Activated T-cell treated with anti-CD3 and anti-CD28 coated beads, Interleukin-2, amount 50 U/mL, for 72 hours (primary cell): ENCODE data around the gene MBD6. TPM values are rescaled to one million over a fixed set of nuclear protein-coding genes. Genes with fewer than 3 reads are reported as not detected.

ENCODE experiments used
- ATAC-seq, 2 donors: fragments of 150-1000 bp; cut with Tn5 transposase; replicated peaks in 1 of 2; 2 replicates each; pipeline ENCODE4 v1.10.0; 2021; ENCODE audit warnings: moderate library complexity in 2 of 2, mild to moderate bottlenecking in 1 of 2
- DNase-seq, 2 donors: peaks; one replicate each; pipeline ENCODE4 v3.0.0; 2021 to 2022; ENCODE audit warnings: mixed read lengths in 1 of 2
- H3K27ac Mint-ChIP-seq: one replicate; pipeline ENCODE4 v1.8.0; 2022; ENCODE audit warnings: mild to moderate bottlenecking, moderate library complexity, mixed read lengths
- H3K27me3 Mint-ChIP-seq: one replicate; pipeline ENCODE4 v1.8.0; 2022; ENCODE audit warnings: low read depth, mixed read lengths
- H3K36me3 Mint-ChIP-seq, 2 donors: one replicate each; pipeline ENCODE4 v1.8.0; 2022; ENCODE audit warnings: mixed read lengths in 2 of 2, mild to moderate bottlenecking in 1 of 2; ENCODE audit not compliant: insufficient read depth in 2 of 2
- H3K4me1 Mint-ChIP-seq: one replicate; pipeline ENCODE4 v1.8.0; 2022; ENCODE audit warnings: low read depth, mixed read lengths
- H3K4me3 Mint-ChIP-seq, 2 donors: one replicate each; pipeline ENCODE4 v1.8.0; 2022; ENCODE audit warnings: mild to moderate bottlenecking in 2 of 2, mixed read lengths in 2 of 2, moderate library complexity in 2 of 2
- H3K9me3 Mint-ChIP-seq, 2 donors: one replicate each; pipeline ENCODE4 v1.8.0; 2022; ENCODE audit warnings: mixed read lengths in 2 of 2
- total RNA-seq, 2 donors: library from RNA; stranded (reverse); gene quantifications; one replicate each; pipeline ENCODE4 v1.2.3, GENCODE V29; 2022

MBD6 gene
- 100 to 1,000 TPM; 131 to 148 TPM for total RNA-seq

GRCh38 chr12:57522011-57522886, at the start of gene MBD6:
TSS of gene MBD6 (plus strand) at chr12:57522824. CDS start at chr12:57524304, 1,480 bp downstream.
- no peaks in the 10 kb centered on the region for H3K9me3 Mint-ChIP-seq
- H3K27ac Mint-ChIP-seq: peak within 1 kb of the TSS; percentile 99
- no peaks in the 10 kb centered on the region for H3K27me3 Mint-ChIP-seq
- ATAC-seq (peak; percentile 62 to 66), DNase-seq (peak; percentile 94 to 96)
- peak within 1 kb of the TSS; percentile 94 to 98 for H3K4me3 Mint-ChIP-seq
- H3K4me1 Mint-ChIP-seq: peaks cover 63% of the 10 kb centered on the region
- H3K36me3 Mint-ChIP-seq: peaks cover 14 to 32% of the 10 kb centered on the region in 2 donors

- Mint-ChIP-seq H3K36me3 (peaks cover 16 to 35% of the 10 kb centered on the region in 2 donors), H3K9me3 (no peaks in the 10 kb centered on the region), H3K4me1 (peaks cover 43% of the 10 kb centered on the region), H3K27ac (no peak overlapping the region), H3K4me3 (no peak overlapping the region), H3K27me3 (no peaks in the 10 kb centered on the region)
- ATAC-seq (no peak), DNase-seq (no peak)
Measured at GRCh38 chr12:57473392-57473791, 49.2 kb upstream of the MBD6 start.

- no peaks in the 10 kb centered on the region for H3K27me3 Mint-ChIP-seq
- ATAC-seq (no peak), DNase-seq (no peak)
- H3K27ac Mint-ChIP-seq: peak overlapping the region; percentile 26
- peaks cover 17 to 36% of the 10 kb centered on the region in 2 donors for H3K36me3 Mint-ChIP-seq
- H3K4me3 Mint-ChIP-seq: peak overlapping the region; percentile 55 to 71
- no peaks in the 10 kb centered on the region for H3K9me3 Mint-ChIP-seq
- peaks cover 48% of the 10 kb centered on the region for H3K4me1 Mint-ChIP-seq
Measured at GRCh38 chr12:57473886-57474285, 48.7 kb upstream of the MBD6 start.

GRCh38 chr12:57474430-57474829, 48.2 kb upstream of the MBD6 start:
- ATAC-seq (no peak), DNase-seq (no peak)
- Mint-ChIP-seq H3K36me3 (peaks cover 17 to 36% of the 10 kb centered on the region in 2 donors), H3K27me3 (no peaks in the 10 kb centered on the region), H3K27ac (peak overlapping the region; percentile 68), H3K4me1 (peaks cover 54% of the 10 kb centered on the region), H3K9me3 (no peaks in the 10 kb centered on the region), H3K4me3 (peak overlapping the region; percentile 55 to 71)

- Mint-ChIP-seq H3K4me1 (peaks cover 58% of the 10 kb centered on the region), H3K36me3 (peaks cover 17 to 36% of the 10 kb centered on the region in 2 donors), H3K27ac (peak overlapping the region; percentile 68), H3K4me3 (peak overlapping the region; percentile 55 to 71), H3K27me3 (no peaks in the 10 kb centered on the region), H3K9me3 (no peaks in the 10 kb centered on the region)
- no peak for ATAC-seq
- DNase-seq: no peak
Measured at GRCh38 chr12:57474862-57475261, 47.8 kb upstream of the MBD6 start.

GRCh38 chr12:57475271-57476161, 47.1 kb upstream of the MBD6 start:
- H3K4me3 Mint-ChIP-seq: peak overlapping the region; percentile 97 to 98
- peaks cover 65% of the 10 kb centered on the region for H3K4me1 Mint-ChIP-seq
- no peak overlapping the region for H3K27ac Mint-ChIP-seq
- H3K9me3 Mint-ChIP-seq: no peaks in the 10 kb centered on the region
- DNase-seq (no peak), ATAC-seq (no peak)
- H3K36me3 Mint-ChIP-seq: peaks cover 17 to 36% of the 10 kb centered on the region in 2 donors
- no peaks in the 10 kb centered on the region for H3K27me3 Mint-ChIP-seq

- H3K27me3 Mint-ChIP-seq: no peaks in the 10 kb centered on the region
- H3K4me3 Mint-ChIP-seq: peak overlapping the region; percentile 97 to 98
- peak overlapping the region; percentile 95 for H3K27ac Mint-ChIP-seq
- H3K36me3 Mint-ChIP-seq: peaks cover 17 to 34% of the 10 kb centered on the region in 2 donors
- H3K4me1 Mint-ChIP-seq: peaks cover 73% of the 10 kb centered on the region
- no peaks in the 10 kb centered on the region for H3K9me3 Mint-ChIP-seq
- ATAC-seq (peak; percentile 62 to 74), DNase-seq (peak; percentile 87 to 91)
Measured at GRCh38 chr12:57476162-57476992, 46.2 kb upstream of the MBD6 start.

- H3K9me3 Mint-ChIP-seq: no peaks in the 10 kb centered on the region
- DNase-seq: no peak
- H3K4me1 Mint-ChIP-seq: peaks cover 79% of the 10 kb centered on the region
- no peak for ATAC-seq
- H3K36me3 Mint-ChIP-seq: peaks cover 20 to 33% of the 10 kb centered on the region in 2 donors
- peak overlapping the region; percentile 97 to 98 for H3K4me3 Mint-ChIP-seq
- peak overlapping the region; percentile 95 for H3K27ac Mint-ChIP-seq
- H3K27me3 Mint-ChIP-seq: no peaks in the 10 kb centered on the region
Measured at GRCh38 chr12:57476993-57477709, 45.5 kb upstream of the MBD6 start.

GRCh38 chr12:57477710-57478681, 44.6 kb upstream of the MBD6 start:
- ATAC-seq (peak; percentile 50 to 58), DNase-seq (peak; percentile 56 to 57)
- H3K27ac Mint-ChIP-seq: peak overlapping the region; percentile 95
- no peaks in the 10 kb centered on the region for H3K9me3 Mint-ChIP-seq
- H3K4me3 Mint-ChIP-seq: peak overlapping the region; percentile 97 to 98
- H3K27me3 Mint-ChIP-seq: no peaks in the 10 kb centered on the region
- H3K36me3 Mint-ChIP-seq: peaks cover 20 to 29% of the 10 kb centered on the region in 2 donors
- peaks cover 72% of the 10 kb centered on the region for H3K4me1 Mint-ChIP-seq

GRCh38 chr12:57479043-57479375, 43.6 kb upstream of the MBD6 start:
- H3K27ac Mint-ChIP-seq: peak overlapping the region; percentile 95
- DNase-seq (no peak), ATAC-seq (no peak)
- peaks cover 68% of the 10 kb centered on the region for H3K4me1 Mint-ChIP-seq
- peak overlapping the region; percentile 97 to 98 for H3K4me3 Mint-ChIP-seq
- H3K9me3 Mint-ChIP-seq: no peaks in the 10 kb centered on the region
- no peaks in the 10 kb centered on the region for H3K27me3 Mint-ChIP-seq
- H3K36me3 Mint-ChIP-seq: peaks cover 17 to 26% of the 10 kb centered on the region in 2 donors
